Brain microvascular endothelial cell (primary cell): Measurements from ENCODE around the gene SLC4A2.

ENCODE experiments used
- DNase-seq: peaks from one replicate; pipeline ENCODE4 v3.0.0-alpha.2; 2020
- H3K27ac ChIP-seq: fragments of 250-450 bp; sonication (Bioruptor Pico); 2 replicates; pipeline ENCODE4 v1.5.1; 2020; ENCODE audit warnings: mild to moderate bottlenecking, moderate library complexity
- H3K27me3 ChIP-seq: fragments of 250-450 bp; sonication (Bioruptor Pico); replicated peaks from 2 replicates; pipeline ENCODE4 v1.5.1; 2020; ENCODE audit warnings: mild to moderate bottlenecking
- H3K36me3 ChIP-seq: fragments of 250-450 bp; sonication (Bioruptor Pico); replicated peaks from 2 replicates; pipeline ENCODE4 v1.5.1; 2020; ENCODE audit warnings: mild to moderate bottlenecking
- H3K4me3 ChIP-seq: 2 replicates; pipeline ENCODE4 v1.5.1; 2011; ENCODE audit warnings: low read depth, mild to moderate bottlenecking, control low read depth, low read length, moderate library complexity
- in situ Hi-C: cut with HindIII; loops from 2 replicates; pipeline ENCODE4 v1.10.0; 2017; ENCODE audit warnings: low sequenced_read_pairs, low pct_ligation_motif_present
- TF ChIP-seq, protein P1 (sequence below): IDR thresholded peaks from 2 replicates; pipeline ENCODE4 v1.5.1; 2011; ENCODE audit warnings: low read depth, mild to moderate bottlenecking, moderate library complexity, low read length, control low read depth, inconsistent platforms; ENCODE audit errors: missing control alignments

The SLC4A2 gene

DNA sequence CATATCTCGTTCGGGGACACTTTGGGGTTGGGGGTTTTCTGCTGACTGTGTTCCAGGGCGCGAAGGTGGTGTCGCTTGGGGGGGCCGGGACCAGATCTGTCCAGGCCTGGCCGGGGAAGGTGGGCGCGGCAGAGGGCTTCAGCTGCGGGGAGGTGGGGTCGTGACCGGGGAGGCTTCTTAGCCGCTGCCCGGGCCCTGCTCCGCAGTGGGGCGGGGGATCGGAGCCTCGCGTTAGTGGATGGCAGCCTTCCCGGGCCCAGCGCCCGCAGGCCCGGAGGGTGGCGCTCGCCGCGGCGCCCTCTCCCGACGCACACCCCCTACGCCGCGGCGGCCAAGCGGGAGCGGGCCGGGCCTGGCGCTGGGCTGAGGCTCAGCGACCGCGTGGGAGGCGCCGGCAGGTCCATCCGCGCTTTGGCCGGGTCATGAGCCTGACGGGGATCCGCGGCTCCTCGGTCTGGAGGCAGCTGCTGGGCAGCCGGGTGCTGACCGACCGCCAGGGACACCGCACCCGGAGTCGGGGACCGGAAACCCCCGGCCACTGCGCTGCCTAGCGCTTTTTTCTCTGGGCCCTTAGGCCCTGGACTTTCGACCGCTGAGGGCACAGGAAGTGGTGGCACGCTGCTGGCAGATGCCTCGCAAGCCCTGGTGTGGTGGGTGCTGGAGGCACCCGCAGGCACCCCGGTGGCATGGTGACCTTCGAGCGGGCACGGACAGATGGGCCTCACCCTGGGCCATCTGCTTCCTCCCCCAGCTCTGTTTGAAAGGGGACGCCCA, 28.0 kb downstream of the SLC4A2 start:
- DNase-seq, result no peak
- Histone ChIP-seq H3K27me3 (no peaks in the 10 kb centered on the region), H3K4me3 (peak overlapping the region; percentile 78), H3K36me3 (no peaks in the 10 kb centered on the region), H3K27ac (peak overlapping the region; percentile 42)
- in situ Hi-C loops, result no loop called here
- TF ChIP-seq, protein P1, sequence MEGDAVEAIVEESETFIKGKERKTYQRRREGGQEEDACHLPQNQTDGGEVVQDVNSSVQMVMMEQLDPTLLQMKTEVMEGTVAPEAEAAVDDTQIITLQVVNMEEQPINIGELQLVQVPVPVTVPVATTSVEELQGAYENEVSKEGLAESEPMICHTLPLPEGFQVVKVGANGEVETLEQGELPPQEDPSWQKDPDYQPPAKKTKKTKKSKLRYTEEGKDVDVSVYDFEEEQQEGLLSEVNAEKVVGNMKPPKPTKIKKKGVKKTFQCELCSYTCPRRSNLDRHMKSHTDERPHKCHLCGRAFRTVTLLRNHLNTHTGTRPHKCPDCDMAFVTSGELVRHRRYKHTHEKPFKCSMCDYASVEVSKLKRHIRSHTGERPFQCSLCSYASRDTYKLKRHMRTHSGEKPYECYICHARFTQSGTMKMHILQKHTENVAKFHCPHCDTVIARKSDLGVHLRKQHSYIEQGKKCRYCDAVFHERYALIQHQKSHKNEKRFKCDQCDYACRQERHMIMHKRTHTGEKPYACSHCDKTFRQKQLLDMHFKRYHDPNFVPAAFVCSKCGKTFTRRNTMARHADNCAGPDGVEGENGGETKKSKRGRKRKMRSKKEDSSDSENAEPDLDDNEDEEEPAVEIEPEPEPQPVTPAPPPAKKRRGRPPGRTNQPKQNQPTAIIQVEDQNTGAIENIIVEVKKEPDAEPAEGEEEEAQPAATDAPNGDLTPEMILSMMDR, result no peak

DNA sequence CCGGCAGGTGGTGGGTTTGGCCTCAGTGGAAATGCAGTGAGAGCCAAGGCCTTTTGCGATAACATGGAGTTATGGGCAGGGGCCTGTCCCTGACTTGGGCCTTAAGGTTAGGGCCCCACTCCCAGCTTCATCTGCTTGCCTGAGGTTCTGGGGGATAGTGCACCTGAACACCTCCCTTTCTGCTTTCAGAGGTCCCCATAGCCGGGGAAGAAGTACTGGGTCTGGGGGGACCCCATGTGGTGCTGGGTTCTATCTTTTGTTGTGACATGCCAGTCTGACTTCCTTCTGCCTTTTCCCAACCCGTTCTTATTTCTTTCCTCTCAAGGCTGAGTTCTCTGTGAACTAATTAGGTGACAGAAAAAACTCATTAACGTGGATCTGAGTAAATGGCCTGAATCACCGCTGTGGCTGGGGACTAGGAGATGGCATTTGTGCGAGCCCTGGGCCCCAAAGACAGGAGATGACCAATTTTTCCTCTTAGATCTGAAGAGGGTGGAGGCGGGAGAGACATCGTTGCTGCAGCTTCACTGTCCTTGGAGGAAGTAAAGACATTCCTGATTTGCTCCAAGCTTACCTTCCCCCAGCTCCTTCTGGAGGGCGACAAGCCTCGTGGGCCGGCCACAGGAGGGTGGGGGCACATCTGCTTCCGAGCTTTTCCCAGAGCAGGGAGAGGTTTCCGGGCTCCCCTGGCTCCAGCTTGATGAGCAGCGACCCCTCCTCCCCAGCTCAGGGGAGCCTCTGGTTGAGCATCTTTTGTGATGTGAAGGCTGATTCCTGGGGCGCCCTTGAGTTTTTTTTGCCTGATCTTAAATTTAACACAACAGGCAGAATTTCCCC, 28.8 kb downstream of the SLC4A2 start:
- peak overlapping the region; percentile 37 for H3K27ac ChIP-seq
- DNase-seq, result no peak
- peak overlapping the region; percentile 78 for H3K4me3 ChIP-seq
- in situ Hi-C loops, result no loop called here
- H3K27me3 ChIP-seq, result no peaks in the 10 kb centered on the region
- no peaks in the 10 kb centered on the region for H3K36me3 ChIP-seq
- TF ChIP-seq, protein P1, result no peak

DNA sequence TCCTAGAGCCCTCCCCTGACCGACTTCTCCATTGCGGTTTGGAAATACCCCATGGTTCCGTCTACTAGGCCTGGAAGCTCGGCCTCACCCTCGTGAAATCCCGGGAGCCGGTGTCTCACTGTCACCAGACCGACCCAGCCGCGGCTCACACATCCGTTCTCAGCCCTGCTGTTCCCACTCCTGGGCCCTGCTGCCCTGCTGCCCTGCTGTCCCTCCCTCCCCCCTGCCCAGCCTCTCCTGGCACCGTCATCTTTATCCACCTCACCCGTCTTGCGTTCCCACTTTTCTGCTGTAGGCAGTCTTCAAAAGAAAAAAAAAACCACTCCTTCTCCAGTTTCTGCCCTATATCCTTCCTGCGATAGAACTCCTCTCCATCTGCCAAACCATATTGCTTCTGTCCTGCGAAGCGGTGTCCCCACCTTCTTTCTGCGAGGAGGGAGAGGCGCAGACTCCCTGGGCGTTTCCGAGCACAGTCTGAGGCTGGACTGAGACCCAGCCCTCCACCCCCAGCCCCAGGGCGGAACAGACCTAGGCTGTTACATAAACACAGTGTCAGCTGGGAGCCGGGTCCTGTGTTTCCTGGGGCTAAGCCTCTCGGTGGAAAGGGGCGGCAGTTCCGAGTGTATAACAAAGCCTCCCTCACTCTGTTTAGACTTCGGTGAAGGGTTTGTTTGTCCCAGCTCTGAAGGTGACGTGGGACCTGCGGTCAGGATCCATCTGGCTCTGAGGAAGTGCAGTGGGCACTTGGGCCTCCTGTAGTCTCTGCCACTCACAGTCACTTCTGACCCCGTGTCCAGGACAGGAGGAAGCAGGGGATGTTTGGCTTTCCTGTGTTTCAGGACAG, 29.7 kb downstream of the SLC4A2 start:
- no peaks in the 10 kb centered on the region for H3K27me3 ChIP-seq
- TF ChIP-seq, protein P1, result no peak
- peak overlapping the region; percentile 37 for H3K27ac ChIP-seq
- in situ Hi-C loops, result no loop called here
- H3K4me3 ChIP-seq, result peak overlapping the region; percentile 78
- no peaks in the 10 kb centered on the region for H3K36me3 ChIP-seq
- peak; percentile 41 for DNase-seq

DNA sequence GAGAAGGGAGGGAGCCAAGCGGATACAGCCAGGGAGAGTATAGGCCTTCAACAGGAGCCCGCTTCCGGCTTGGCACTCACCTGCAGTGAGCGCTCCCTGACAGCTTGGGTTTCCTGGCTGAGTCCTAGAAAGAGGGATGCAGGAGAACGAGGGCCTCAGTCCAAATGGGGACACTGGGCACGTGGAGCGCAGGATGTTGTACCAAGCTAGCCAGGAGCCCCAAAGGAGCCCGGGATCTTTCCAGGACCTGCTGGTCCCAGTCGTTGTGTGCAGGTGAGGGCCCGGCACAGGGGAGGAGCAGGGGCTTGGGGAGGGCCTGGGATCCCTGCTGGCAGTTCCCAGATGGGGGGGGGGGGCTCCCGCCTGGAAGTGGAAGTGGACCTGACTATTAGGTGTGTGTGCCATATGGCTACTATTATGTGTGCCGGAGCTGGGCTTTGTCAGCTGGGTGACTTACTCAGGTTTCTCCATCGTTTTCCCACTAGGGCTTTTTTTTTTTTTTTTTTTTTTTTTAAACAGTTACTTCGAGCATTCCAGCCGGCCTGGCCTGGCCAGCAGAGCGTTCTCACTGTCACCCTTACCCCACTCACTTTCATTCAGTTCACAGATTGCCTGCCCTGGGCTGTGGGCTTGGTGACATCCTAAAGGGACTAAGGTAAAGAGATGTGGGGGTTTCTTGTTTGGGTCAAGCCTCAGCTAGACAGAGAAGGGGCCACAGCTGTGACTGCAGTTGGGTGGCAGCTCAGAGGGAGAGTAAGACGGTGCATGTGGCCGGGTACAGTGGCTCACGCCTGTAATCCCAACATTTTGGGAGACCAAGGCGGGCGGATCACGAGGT, 30.7 kb downstream of the SLC4A2 start:
- in situ Hi-C loops, result no loop called here
- H3K27ac ChIP-seq, result no peak overlapping the region
- no peak for DNase-seq
- no peak overlapping the region for H3K4me3 ChIP-seq
- TF ChIP-seq, protein P1, result no peak
- H3K36me3 ChIP-seq, result no peaks in the 10 kb centered on the region
- H3K27me3 ChIP-seq, result no peaks in the 10 kb centered on the region

DNA sequence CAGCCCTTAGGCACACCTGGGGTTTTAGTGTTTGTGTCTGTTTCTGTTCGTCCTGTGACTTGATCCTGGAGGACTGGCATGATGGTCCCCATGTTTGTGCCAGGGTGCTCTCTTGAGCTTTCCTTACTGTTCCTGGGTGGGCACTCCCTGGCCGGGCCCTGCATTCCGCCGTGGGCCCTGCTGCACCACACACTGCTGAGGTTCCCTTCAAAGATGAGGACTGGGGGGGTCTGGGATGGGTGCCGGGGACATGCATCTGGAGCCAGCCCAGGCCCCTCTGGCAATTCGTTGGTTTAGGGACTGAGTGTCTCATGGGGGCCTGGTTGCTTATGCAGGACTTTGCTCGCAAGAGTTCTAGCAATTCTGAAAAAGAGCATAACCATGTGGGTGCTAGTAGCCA, 31.6 kb downstream of the SLC4A2 start:
- H3K4me3 ChIP-seq, result no peak overlapping the region
- no peak for DNase-seq
- TF ChIP-seq, protein P1, result no peak
- no peaks in the 10 kb centered on the region for H3K27me3 ChIP-seq
- no peak overlapping the region for H3K27ac ChIP-seq
- no peaks in the 10 kb centered on the region for H3K36me3 ChIP-seq
- in situ Hi-C loops, result no loop called here
